WTC11 (cell line): Measurements from ENCODE around the gene RPS8. TPM values are rescaled to one million over a fixed set of nuclear protein-coding genes. Genes with fewer than 3 reads are reported as not detected.

Source experiments
- ATAC-seq: fragments of 200-7000 bp; cut with Tn5 transposase; 2 replicates; pipeline ENCODE4 v1.10.0; 2021; ENCODE audit warnings: mild to moderate bottlenecking, moderate library complexity
- CTCF ChIA-PET: fragments of 300-600 bp; sonication (Branson Sonifier 250); formaldehyde crosslinking; loops from one replicate; lab custom pipeline; 2021; ENCODE audit warnings: antibody characterized with exemption; lab: Charles Lee
- POLR2A ChIA-PET: fragments of 350-600 bp; sonication (Branson Sonifier 250); formaldehyde crosslinking; loops from one replicate; lab custom pipeline; 2021; ENCODE audit warnings: antibody characterized with exemption; lab: Charles Lee
- DNase-seq: peaks from one replicate; pipeline ENCODE4 v3.0.0; 2021; ENCODE audit warnings: low spot score
- H3K27ac Mint-ChIP-seq: 2 replicates; pipeline ENCODE4 v1.8.0; 2021; ENCODE audit warnings: mixed read lengths
- H3K27me3 Mint-ChIP-seq: 2 replicates; pipeline ENCODE4 v1.8.0; 2021; ENCODE audit warnings: low read depth, mild to moderate bottlenecking, moderate library complexity, mixed read lengths
- H3K36me3 Mint-ChIP-seq: 2 replicates; pipeline ENCODE4 v1.8.0; 2021; ENCODE audit warnings: mixed read lengths
- H3K4me1 Mint-ChIP-seq: 2 replicates; pipeline ENCODE4 v1.8.0; 2022; ENCODE audit warnings: mixed read lengths
- H3K4me3 Mint-ChIP-seq: 2 replicates; pipeline ENCODE4 v1.8.0; 2021; ENCODE audit warnings: mild to moderate bottlenecking, moderate library complexity, mixed read lengths
- H3K9me3 Mint-ChIP-seq: 2 replicates; pipeline ENCODE4 v1.8.0; 2021; ENCODE audit warnings: mixed read lengths
- ELF4 ChIP-seq: sonication (generic); formaldehyde crosslinking; IDR thresholded peaks from 2 replicates; pipeline ENCODE4 v1.8.1; 2022; ENCODE audit warnings: low read depth, mild to moderate bottlenecking, moderate library complexity, missing genetic modification reagents
- EMX1 ChIP-seq: fragments of 250-450 bp; sonication (Bioruptor Pico); IDR thresholded peaks from 2 replicates; pipeline ENCODE4 v1.8.0; 2021; ENCODE audit warnings: mild to moderate bottlenecking
- ESRRA ChIP-seq: sonication (generic); formaldehyde crosslinking; IDR thresholded peaks from 2 replicates; pipeline ENCODE4 v1.8.1; 2022; ENCODE audit warnings: mild to moderate bottlenecking, missing genetic modification reagents, borderline replicate concordance
- JUN ChIP-seq: sonication (generic); formaldehyde crosslinking; IDR thresholded peaks from 2 replicates; pipeline ENCODE4 v1.8.0; 2023; ENCODE audit warnings: mild to moderate bottlenecking, missing genetic modification reagents
- NFE2L1 ChIP-seq: sonication (generic); formaldehyde crosslinking; IDR thresholded peaks from 2 replicates; pipeline ENCODE4 v1.8.1; 2023; ENCODE audit warnings: missing genetic modification reagents
- NR2C2 ChIP-seq: sonication (generic); formaldehyde crosslinking; IDR thresholded peaks from 2 replicates; pipeline ENCODE4 v1.8.0; 2022; ENCODE audit warnings: mild to moderate bottlenecking, missing genetic modification reagents
- TP53 ChIP-seq: sonication (generic); formaldehyde crosslinking; IDR thresholded peaks from 2 replicates; pipeline ENCODE4 v1.8.1; 2023; ENCODE audit warnings: mild to moderate bottlenecking, missing genetic modification reagents
- ZNF121 ChIP-seq: sonication (generic); formaldehyde crosslinking; IDR thresholded peaks from 2 replicates; pipeline ENCODE4 v1.8.0; 2023; ENCODE audit warnings: missing genetic modification reagents
- total RNA-seq: library from RNA; stranded (reverse); gene quantifications from 3 replicates; pipeline ENCODE4 v1.2.3, GENCODE V29; 2021
- TF ChIP-seq, protein P1 (sequence below): sonication (generic); formaldehyde crosslinking; conservative IDR thresholded peaks from 2 replicates; pipeline ENCODE4 v1.8.1; 2023; ENCODE audit warnings: mild to moderate bottlenecking, low read depth, missing genetic modification reagents, moderate library complexity
- TF ChIP-seq, protein P2 (sequence below): fragments of 250-450 bp; sonication (Bioruptor Pico); IDR thresholded peaks from 2 replicates; pipeline ENCODE4 v1.9.0; 2021; ENCODE audit warnings: mild to moderate bottlenecking, borderline replicate concordance
- TF ChIP-seq, protein P3 (sequence below): sonication (generic); formaldehyde crosslinking; IDR thresholded peaks from 2 replicates; pipeline ENCODE4 v1.8.1; 2023; ENCODE audit warnings: mild to moderate bottlenecking, missing genetic modification reagents, borderline replicate concordance
- TF ChIP-seq, protein P4 (sequence below): fragments of 250-450 bp; sonication (Bioruptor Pico); IDR thresholded peaks from 2 replicates; pipeline ENCODE4 v1.8.0; 2021; ENCODE audit warnings: mild to moderate bottlenecking
- TF ChIP-seq, protein P5 (sequence below): sonication (generic); formaldehyde crosslinking; IDR thresholded peaks from 2 replicates; pipeline ENCODE4 v1.8.1; 2022; ENCODE audit warnings: low read depth, mild to moderate bottlenecking, moderate library complexity, missing genetic modification reagents, borderline replicate concordance

The RPS8 gene
- total RNA-seq, 1 experiment from 2014 or later: 2,343 TPM

DNA sequence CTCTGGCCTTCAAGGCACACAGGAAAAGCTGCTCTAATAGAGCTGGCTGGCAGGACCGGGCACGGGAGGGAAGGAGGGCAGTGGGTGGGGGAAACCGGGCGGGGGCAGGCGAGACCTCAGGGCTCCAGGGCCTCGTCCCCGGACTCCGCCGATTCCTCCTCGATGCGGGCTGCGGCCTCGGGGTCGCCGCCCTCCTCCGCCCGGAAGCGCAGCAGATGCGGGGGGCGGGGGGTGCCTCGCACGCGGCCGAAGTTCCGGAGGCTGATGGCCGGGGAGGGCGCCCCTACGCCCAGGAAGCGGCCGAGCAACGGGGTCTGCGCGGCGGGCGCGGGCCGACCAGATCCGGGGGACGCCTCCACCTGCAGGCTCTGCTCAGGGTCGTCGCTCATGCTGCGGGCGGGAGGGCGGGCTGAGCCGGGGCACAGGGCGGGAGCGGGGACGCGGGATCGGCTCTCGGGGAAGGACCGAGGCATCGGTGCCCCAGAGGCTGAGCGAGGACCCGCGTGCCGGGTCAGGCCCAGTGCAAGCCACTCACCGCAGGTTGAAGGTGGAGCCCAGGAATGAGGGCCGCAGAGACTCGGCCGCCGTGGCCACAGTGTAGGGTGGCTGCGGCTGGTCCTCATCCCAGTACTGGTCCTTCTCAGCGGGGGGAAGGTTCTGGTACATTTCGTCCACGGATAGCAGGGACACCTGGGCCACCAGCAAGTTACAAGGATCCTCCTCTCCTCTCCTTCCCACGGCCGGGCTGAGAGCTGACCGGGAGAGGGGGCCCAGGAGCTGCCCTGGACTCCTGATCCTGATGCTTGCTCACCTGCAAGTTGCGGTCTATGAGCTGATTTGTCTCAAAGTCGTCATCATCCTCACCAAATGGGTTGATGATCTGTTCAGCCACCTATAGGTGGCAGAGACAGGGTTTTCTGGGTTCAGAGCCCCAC lies 9.0 kb downstream of the RPS8 start (continued):
- TF ChIP-seq, protein P1, sequence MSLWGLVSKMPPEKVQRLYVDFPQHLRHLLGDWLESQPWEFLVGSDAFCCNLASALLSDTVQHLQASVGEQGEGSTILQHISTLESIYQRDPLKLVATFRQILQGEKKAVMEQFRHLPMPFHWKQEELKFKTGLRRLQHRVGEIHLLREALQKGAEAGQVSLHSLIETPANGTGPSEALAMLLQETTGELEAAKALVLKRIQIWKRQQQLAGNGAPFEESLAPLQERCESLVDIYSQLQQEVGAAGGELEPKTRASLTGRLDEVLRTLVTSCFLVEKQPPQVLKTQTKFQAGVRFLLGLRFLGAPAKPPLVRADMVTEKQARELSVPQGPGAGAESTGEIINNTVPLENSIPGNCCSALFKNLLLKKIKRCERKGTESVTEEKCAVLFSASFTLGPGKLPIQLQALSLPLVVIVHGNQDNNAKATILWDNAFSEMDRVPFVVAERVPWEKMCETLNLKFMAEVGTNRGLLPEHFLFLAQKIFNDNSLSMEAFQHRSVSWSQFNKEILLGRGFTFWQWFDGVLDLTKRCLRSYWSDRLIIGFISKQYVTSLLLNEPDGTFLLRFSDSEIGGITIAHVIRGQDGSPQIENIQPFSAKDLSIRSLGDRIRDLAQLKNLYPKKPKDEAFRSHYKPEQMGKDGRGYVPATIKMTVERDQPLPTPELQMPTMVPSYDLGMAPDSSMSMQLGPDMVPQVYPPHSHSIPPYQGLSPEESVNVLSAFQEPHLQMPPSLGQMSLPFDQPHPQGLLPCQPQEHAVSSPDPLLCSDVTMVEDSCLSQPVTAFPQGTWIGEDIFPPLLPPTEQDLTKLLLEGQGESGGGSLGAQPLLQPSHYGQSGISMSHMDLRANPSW (CRISPR knock-in tag): 0 out of 2 replicates have a peak, but pooled peaks have one; percentile 66
- TF ChIP-seq TP53 (peak; percentile 71; the same call in 1 of the 2 replicates), ZNF121 (CRISPR knock-in tag) (0 out of 2 replicates have a peak, but pooled peaks have one; percentile 11), ESRRA (CRISPR knock-in tag) (peak; percentile 61; the same call in 1 of the 2 replicates), JUN (peak; percentile 51; the same call in 1 of the 2 replicates), EMX1 (CRISPR knock-in tag) (no peak), NFE2L1 (CRISPR knock-in tag) (0 out of 2 replicates have a peak, but pooled peaks have one; percentile 32)
- TF ChIP-seq, protein P2, sequence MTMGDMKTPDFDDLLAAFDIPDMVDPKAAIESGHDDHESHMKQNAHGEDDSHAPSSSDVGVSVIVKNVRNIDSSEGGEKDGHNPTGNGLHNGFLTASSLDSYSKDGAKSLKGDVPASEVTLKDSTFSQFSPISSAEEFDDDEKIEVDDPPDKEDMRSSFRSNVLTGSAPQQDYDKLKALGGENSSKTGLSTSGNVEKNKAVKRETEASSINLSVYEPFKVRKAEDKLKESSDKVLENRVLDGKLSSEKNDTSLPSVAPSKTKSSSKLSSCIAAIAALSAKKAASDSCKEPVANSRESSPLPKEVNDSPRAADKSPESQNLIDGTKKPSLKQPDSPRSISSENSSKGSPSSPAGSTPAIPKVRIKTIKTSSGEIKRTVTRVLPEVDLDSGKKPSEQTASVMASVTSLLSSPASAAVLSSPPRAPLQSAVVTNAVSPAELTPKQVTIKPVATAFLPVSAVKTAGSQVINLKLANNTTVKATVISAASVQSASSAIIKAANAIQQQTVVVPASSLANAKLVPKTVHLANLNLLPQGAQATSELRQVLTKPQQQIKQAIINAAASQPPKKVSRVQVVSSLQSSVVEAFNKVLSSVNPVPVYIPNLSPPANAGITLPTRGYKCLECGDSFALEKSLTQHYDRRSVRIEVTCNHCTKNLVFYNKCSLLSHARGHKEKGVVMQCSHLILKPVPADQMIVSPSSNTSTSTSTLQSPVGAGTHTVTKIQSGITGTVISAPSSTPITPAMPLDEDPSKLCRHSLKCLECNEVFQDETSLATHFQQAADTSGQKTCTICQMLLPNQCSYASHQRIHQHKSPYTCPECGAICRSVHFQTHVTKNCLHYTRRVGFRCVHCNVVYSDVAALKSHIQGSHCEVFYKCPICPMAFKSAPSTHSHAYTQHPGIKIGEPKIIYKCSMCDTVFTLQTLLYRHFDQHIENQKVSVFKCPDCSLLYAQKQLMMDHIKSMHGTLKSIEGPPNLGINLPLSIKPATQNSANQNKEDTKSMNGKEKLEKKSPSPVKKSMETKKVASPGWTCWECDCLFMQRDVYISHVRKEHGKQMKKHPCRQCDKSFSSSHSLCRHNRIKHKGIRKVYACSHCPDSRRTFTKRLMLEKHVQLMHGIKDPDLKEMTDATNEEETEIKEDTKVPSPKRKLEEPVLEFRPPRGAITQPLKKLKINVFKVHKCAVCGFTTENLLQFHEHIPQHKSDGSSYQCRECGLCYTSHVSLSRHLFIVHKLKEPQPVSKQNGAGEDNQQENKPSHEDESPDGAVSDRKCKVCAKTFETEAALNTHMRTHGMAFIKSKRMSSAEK (CRISPR knock-in tag): no peak

DNA sequence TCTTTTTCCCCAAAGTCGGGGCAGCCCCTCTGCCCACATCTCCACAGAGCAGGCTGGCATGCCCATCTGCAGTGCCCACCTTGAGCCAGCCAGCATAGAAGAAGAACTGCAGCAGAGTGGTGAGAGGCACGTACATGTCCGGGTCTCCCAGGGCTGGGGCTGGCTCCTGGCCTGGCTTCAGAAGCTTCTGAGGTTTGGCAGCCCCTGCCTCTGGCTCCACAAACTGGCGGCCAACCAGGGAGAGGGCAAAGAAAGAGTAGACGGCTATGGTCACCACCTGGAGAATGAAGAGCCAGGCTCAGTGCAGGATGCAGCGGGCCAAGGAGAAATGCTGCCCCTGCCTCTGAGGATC lies 9.7 kb downstream of the RPS8 start:
- ChIA-PET CTCF (interaction anchor here (0.6 to 3.3 kb wide), 18 partner anchors 8 to 234 kb away, joined by 3 to 21 read pairs (median 4); partner anchors contain the start of genes BTBD19, HECTD3, PLK3 and RNU5D-1), POLR2A (interaction anchor here (0.7 to 2.7 kb wide), 6 partner anchors 9 to 63 kb away, joined by 3 to 19 read pairs (median 6); partner anchors contain the start of genes PLK3 and RPS8)
- H3K27ac Mint-ChIP-seq: no peak overlapping the region
- peaks cover 12% of the 10 kb centered on the region for H3K27me3 Mint-ChIP-seq
- H3K4me3 Mint-ChIP-seq: peak overlapping the region; percentile 59
- H3K36me3 Mint-ChIP-seq: peaks cover 5% of the 10 kb centered on the region
- H3K9me3 Mint-ChIP-seq: no peaks in the 10 kb centered on the region
- no peak for ATAC-seq
- peaks cover 32% of the 10 kb centered on the region for H3K4me1 Mint-ChIP-seq
- no peak for DNase-seq
- TF ChIP-seq, protein P3, sequence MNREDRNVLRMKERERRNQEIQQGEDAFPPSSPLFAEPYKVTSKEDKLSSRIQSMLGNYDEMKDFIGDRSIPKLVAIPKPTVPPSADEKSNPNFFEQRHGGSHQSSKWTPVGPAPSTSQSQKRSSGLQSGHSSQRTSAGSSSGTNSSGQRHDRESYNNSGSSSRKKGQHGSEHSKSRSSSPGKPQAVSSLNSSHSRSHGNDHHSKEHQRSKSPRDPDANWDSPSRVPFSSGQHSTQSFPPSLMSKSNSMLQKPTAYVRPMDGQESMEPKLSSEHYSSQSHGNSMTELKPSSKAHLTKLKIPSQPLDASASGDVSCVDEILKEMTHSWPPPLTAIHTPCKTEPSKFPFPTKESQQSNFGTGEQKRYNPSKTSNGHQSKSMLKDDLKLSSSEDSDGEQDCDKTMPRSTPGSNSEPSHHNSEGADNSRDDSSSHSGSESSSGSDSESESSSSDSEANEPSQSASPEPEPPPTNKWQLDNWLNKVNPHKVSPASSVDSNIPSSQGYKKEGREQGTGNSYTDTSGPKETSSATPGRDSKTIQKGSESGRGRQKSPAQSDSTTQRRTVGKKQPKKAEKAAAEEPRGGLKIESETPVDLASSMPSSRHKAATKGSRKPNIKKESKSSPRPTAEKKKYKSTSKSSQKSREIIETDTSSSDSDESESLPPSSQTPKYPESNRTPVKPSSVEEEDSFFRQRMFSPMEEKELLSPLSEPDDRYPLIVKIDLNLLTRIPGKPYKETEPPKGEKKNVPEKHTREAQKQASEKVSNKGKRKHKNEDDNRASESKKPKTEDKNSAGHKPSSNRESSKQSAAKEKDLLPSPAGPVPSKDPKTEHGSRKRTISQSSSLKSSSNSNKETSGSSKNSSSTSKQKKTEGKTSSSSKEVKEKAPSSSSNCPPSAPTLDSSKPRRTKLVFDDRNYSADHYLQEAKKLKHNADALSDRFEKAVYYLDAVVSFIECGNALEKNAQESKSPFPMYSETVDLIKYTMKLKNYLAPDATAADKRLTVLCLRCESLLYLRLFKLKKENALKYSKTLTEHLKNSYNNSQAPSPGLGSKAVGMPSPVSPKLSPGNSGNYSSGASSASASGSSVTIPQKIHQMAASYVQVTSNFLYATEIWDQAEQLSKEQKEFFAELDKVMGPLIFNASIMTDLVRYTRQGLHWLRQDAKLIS (CRISPR knock-in tag): no peak
- TF ChIP-seq ESRRA (CRISPR knock-in tag) (no peak), NR2C2 (CRISPR knock-in tag) (no peak), ELF4 (CRISPR knock-in tag) (no peak)
- TF ChIP-seq, protein P1 (CRISPR knock-in tag): no peak
- TF ChIP-seq, protein P4, sequence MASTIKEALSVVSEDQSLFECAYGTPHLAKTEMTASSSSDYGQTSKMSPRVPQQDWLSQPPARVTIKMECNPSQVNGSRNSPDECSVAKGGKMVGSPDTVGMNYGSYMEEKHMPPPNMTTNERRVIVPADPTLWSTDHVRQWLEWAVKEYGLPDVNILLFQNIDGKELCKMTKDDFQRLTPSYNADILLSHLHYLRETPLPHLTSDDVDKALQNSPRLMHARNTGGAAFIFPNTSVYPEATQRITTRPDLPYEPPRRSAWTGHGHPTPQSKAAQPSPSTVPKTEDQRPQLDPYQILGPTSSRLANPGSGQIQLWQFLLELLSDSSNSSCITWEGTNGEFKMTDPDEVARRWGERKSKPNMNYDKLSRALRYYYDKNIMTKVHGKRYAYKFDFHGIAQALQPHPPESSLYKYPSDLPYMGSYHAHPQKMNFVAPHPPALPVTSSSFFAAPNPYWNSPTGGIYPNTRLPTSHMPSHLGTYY (CRISPR knock-in tag): no peak
- TF ChIP-seq, protein P5, sequence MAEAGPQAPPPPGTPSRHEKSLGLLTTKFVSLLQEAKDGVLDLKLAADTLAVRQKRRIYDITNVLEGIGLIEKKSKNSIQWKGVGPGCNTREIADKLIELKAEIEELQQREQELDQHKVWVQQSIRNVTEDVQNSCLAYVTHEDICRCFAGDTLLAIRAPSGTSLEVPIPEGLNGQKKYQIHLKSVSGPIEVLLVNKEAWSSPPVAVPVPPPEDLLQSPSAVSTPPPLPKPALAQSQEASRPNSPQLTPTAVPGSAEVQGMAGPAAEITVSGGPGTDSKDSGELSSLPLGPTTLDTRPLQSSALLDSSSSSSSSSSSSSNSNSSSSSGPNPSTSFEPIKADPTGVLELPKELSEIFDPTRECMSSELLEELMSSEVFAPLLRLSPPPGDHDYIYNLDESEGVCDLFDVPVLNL (CRISPR knock-in tag): no peak
